HepG2 (cell line): ENCODE data around the gene HIPK2. TPM values are rescaled to one million over a fixed set of nuclear protein-coding genes. Genes with fewer than 3 reads are reported as not detected.
A peak's percentile ranks its signal among the peaks of the same experiment; 100 is the strongest.

Source experiments
- GFI1 ChIP-seq: sonication (generic); formaldehyde crosslinking; IDR thresholded peaks from 2 replicates; pipeline ENCODE4 v1.5.0; 2020; ENCODE audit warnings: missing genetic modification reagents, mild to moderate bottlenecking, borderline replicate concordance
- GMEB1 ChIP-seq: sonication (generic); formaldehyde crosslinking; IDR thresholded peaks from 2 replicates; pipeline ENCODE4 v1.5.1; 2020; ENCODE audit warnings: missing genetic modification reagents, mild to moderate bottlenecking, borderline replicate concordance
- GTF3A ChIP-seq: sonication (generic); formaldehyde crosslinking; conservative IDR thresholded peaks from 2 replicates; pipeline ENCODE4 v1.4.0; 2020; ENCODE audit warnings: mild to moderate bottlenecking, missing genetic modification reagents
- HOMEZ ChIP-seq: IDR thresholded peaks from 2 replicates; pipeline ENCODE4 v1.6.1; 2016; ENCODE audit warnings: low read depth
- KLF16 ChIP-seq, 2 experiments: sonication (generic) in 1 of 2; formaldehyde crosslinking in 1 of 2; IDR thresholded peaks; 2 replicates each; pipeline versions ENCODE4 v1.6.1 to v1.8.0; 2016 to 2023; ENCODE audit warnings: missing genetic modification reagents in 2 of 2, missing compliant biosample characterization in 1 of 2
- MEIS1 ChIP-seq: sonication (generic); formaldehyde crosslinking; IDR thresholded peaks from 2 replicates; pipeline ENCODE4 v1.9.0; 2021; ENCODE audit warnings: mild to moderate bottlenecking, missing genetic modification reagents, moderate library complexity, borderline replicate concordance
- RXRB ChIP-seq: IDR thresholded peaks from 2 replicates; pipeline ENCODE4 v1.6.1; 2016; ENCODE audit warnings: borderline replicate concordance, missing genetic modification reagents, missing compliant biosample characterization
- TBX2 ChIP-seq: sonication (generic); formaldehyde crosslinking; IDR thresholded peaks from 2 replicates; pipeline ENCODE4 v1.5.0; 2020; ENCODE audit warnings: missing genetic modification reagents, mild to moderate bottlenecking, borderline replicate concordance
- ZBTB4 ChIP-seq: sonication (generic); formaldehyde crosslinking; IDR thresholded peaks from 2 replicates; pipeline ENCODE4 v1.4.0; 2020; ENCODE audit warnings: missing genetic modification reagents, mild to moderate bottlenecking, borderline replicate concordance
- ZNF138 ChIP-seq: sonication (generic); formaldehyde crosslinking; IDR thresholded peaks from 2 replicates; pipeline ENCODE4 v1.5.0; 2020; ENCODE audit warnings: mild to moderate bottlenecking, low read depth, missing genetic modification reagents
- ZNF280B ChIP-seq: sonication (generic); formaldehyde crosslinking; IDR thresholded peaks from 2 replicates; pipeline ENCODE4 v1.5.0; 2020; ENCODE audit warnings: missing genetic modification reagents, mild to moderate bottlenecking, borderline replicate concordance
- ZNF354B ChIP-seq: sonication (generic); formaldehyde crosslinking; IDR thresholded peaks from 2 replicates; pipeline ENCODE4 v1.8.0; 2022; ENCODE audit warnings: mild to moderate bottlenecking, missing genetic modification reagents
- ZNF800 ChIP-seq: sonication (generic); formaldehyde crosslinking; IDR thresholded peaks from 2 replicates; pipeline ENCODE4 v1.4.0; 2020; ENCODE audit warnings: missing genetic modification reagents
- ZNF839 ChIP-seq: sonication (generic); formaldehyde crosslinking; IDR thresholded peaks from 2 replicates; pipeline ENCODE4 v1.4.0; 2020; ENCODE audit warnings: missing genetic modification reagents, mild to moderate bottlenecking, borderline replicate concordance
- ZNF841 ChIP-seq: sonication (generic); formaldehyde crosslinking; IDR thresholded peaks from 2 replicates; pipeline ENCODE4 v1.8.1; 2023; ENCODE audit warnings: missing genetic modification reagents, borderline replicate concordance
- polyA plus RNA-seq, 8 experiments: library from polyadenylated mRNA; depleted of rRNA in 3 of 8; stranded (reverse) in 7 of 8; unstranded in 1 of 8; fragments of >200 nt; fragmentation: Illumina TruSeq in 4 of 8; extraction: Trizol in 4 of 8; gene quantifications; 2 replicates each; pipeline versions ENCODE4 v1.2.1 to v1.2.3, GENCODE V29; 2011 to 2016; ENCODE audit warnings: low read depth in 4 of 8, missing spikeins in 1 of 8, mixed read lengths in 1 of 8; ENCODE audit not compliant: insufficient read depth in 1 of 8
- total RNA-seq, 5 experiments: library from RNA; depleted of rRNA; stranded (reverse); fragments of >200 nt; fragmentation: Illumina TruSeq; extraction: Trizol; gene quantifications; 2 replicates each; pipeline ENCODE4 v1.2.3, GENCODE V29; 2016; ENCODE audit warnings: low read depth in 1 of 5

HIPK2 gene
- total and polyA plus RNA-seq, 2 of the 13 experiments (the other 11 are each of a cell fraction or from before 2014, with no cell fraction given), result 14.4 to 20.2 TPM

- TF ChIP-seq GMEB1, result no peak
- TF ChIP-seq ZNF280B (CRISPR knock-in tag), result 0 out of 2 replicates have a peak, but pooled peaks have one; percentile 28
- TF ChIP-seq ZNF354B, result no peak
- peak; percentile 64; the same call in 1 of the 2 replicates for TF ChIP-seq ZBTB4 (CRISPR knock-in tag)
- no peak for TF ChIP-seq KLF16 (CRISPR knock-in tag; IDR thresholded peaks at IDR 0.05)
- TF ChIP-seq TBX2 (CRISPR knock-in tag), result peak; percentile 73
- TF ChIP-seq HOMEZ (CRISPR knock-in tag), result no peak
- TF ChIP-seq RXRB, result peak; percentile 77
- TF ChIP-seq GFI1 (CRISPR knock-in tag), result no peak
- TF ChIP-seq ZNF138 (CRISPR knock-in tag), result no peak
- TF ChIP-seq ZNF839 (CRISPR knock-in tag), result no peak
- no peak for TF ChIP-seq ZNF841 (CRISPR knock-in tag)
- no peak for TF ChIP-seq MEIS1 (CRISPR knock-in tag)
- no peak for TF ChIP-seq GTF3A (CRISPR knock-in tag)
- TF ChIP-seq ZNF800 (CRISPR knock-in tag), result no peak
These were observed 97.8 kb downstream of the HIPK2 start (continued) for GRCh38 chr7:139679731-139680594.
